Measurements from ENCODE around the gene KCNQ1OT1. TPM values are rescaled to one million over a fixed set of nuclear protein-coding genes. Genes with fewer than 3 reads are reported as not detected.

KCNQ1OT1 gene
- total RNA-seq, 1 experiment from 2014 or later: 1.2 TPM

DNA sequence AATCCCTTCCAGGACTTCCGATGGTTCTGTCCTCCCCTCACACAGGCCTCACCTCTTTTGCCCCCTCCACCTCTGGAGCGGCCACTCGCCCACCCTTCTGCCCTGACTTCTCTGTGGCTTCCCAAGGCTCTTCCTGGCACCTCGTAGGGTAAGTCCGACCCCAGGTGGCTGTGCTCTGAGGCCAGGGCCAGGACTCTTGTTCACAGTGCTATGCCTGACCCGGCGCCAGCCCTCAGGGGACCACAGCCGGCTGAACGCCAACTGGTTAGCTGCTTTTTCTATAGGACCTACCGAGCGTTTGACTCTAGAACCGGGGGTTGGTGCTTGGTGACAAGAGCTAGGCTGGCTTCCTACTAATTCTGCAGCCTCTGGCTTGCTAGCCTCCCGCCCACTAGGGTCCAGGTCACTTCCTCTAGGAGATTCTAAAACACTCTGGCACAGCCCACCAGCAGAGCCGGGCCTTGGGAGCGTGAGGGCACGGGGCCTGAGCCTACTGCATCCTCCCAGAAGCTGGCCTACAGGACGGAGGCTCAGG lies 28.4 kb upstream of the KCNQ1OT1 start:
- Histone ChIP-seq H4K8ac (replicated peaks; ENCODE audit: insufficient read length, low read depth, low read length) (no peak overlapping the region), H2AK5ac (ENCODE audit: insufficient read length, low read length) (no peak overlapping the region), H3K27me3 (ENCODE audit: insufficient read depth, low read length) (no peaks in the 10 kb centered on the region; the same call in 1 of the 2 replicates), H3K27ac (ENCODE audit: insufficient read length, low read depth, low read length) (no peak overlapping the region), H3K18ac (ENCODE audit: insufficient read length, low read depth, low read length) (no peak overlapping the region), H4K20me1 (ENCODE audit: control insufficient read depth, insufficient read depth, insufficient read length) (no peaks in the 10 kb centered on the region), H2BK5ac (ENCODE audit: insufficient read length, low read length) (no peak overlapping the region), H2BK120ac (ENCODE audit: low read depth, low read length, poor library complexity, severe bottlenecking) (no peak overlapping the region), H3K9ac (ENCODE audit: extremely low read depth, insufficient read length, low read length) (no peak overlapping the region), H3K23ac (ENCODE audit: insufficient read length, low read depth, low read length) (no peak overlapping the region), H3K56ac (ENCODE audit: insufficient read length, low read depth, low read length) (no peak overlapping the region), H2BK12ac (ENCODE audit: insufficient read length, low read depth, low read length) (no peak overlapping the region), H3K4me1 (ENCODE audit: insufficient read depth, low read length) (no peaks in the 10 kb centered on the region), H3K79me2 (ENCODE audit: insufficient read depth, low read length) (no peaks in the 10 kb centered on the region), H3K23me2 (ENCODE audit: insufficient read length, low read depth, low read length, poor library complexity, severe bottlenecking) (no peaks in the 10 kb centered on the region), H3T11ph (ENCODE audit: low read length) (no peak overlapping the region), H3K4ac (ENCODE audit: low read depth, low read length) (no peak overlapping the region), H3K14ac (ENCODE audit: insufficient read depth, low read length) (no peak overlapping the region), H3K9me3 (ENCODE audit: control insufficient read depth, low read depth, low read length) (no peaks in the 10 kb centered on the region), H3K79me1 (ENCODE audit: insufficient read depth, low read depth, low read length, poor library complexity, severe bottlenecking) (no peaks in the 10 kb centered on the region), H4K91ac (ENCODE audit: insufficient read length, low read depth, low read length) (no peak overlapping the region), H2BK20ac (ENCODE audit: low read depth, low read length, poor library complexity, severe bottlenecking) (no peak overlapping the region), H3K4me2 (ENCODE audit: insufficient read depth, insufficient read length, low read length) (no peak overlapping the region), H2BK15ac (ENCODE audit: low read depth, low read length) (no peak overlapping the region), H2AFZ (ENCODE audit: low read length) (no peak overlapping the region), H4K5ac (ENCODE audit: insufficient read length, low read depth, low read length) (no peak overlapping the region)
- Mint-ChIP-seq H3K9me3 (no peaks in the 10 kb centered on the region; a peak in 1 of 5 replicates), H3K4me3 (no peak overlapping the region), H3K27ac (no peak overlapping the region), H3K27me3 (ENCODE audit: low read depth) (peaks cover 98% of the 10 kb centered on the region), H3K36me3 (ENCODE audit: insufficient read depth in 1 of 3, low read depth in 3 of 3) (no peaks in the 10 kb centered on the region), H3K4me1 (peaks cover 3 to 4% of the 10 kb centered on the region in 2 experiments; a peak in 2 of 4 replicates)
- no CpG with 5 or more reads among the region's 17 CpGs for WGBS (ENCODE audit: extremely low coverage, insufficient read length, low lambda C conversion rate)
- no peak for DNase-seq
- TF ChIP-seq, protein P1, sequence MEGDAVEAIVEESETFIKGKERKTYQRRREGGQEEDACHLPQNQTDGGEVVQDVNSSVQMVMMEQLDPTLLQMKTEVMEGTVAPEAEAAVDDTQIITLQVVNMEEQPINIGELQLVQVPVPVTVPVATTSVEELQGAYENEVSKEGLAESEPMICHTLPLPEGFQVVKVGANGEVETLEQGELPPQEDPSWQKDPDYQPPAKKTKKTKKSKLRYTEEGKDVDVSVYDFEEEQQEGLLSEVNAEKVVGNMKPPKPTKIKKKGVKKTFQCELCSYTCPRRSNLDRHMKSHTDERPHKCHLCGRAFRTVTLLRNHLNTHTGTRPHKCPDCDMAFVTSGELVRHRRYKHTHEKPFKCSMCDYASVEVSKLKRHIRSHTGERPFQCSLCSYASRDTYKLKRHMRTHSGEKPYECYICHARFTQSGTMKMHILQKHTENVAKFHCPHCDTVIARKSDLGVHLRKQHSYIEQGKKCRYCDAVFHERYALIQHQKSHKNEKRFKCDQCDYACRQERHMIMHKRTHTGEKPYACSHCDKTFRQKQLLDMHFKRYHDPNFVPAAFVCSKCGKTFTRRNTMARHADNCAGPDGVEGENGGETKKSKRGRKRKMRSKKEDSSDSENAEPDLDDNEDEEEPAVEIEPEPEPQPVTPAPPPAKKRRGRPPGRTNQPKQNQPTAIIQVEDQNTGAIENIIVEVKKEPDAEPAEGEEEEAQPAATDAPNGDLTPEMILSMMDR (conservative IDR thresholded peaks at IDR 0.05): no peak
